ENCODE measurements around the gene PLD1. TPM values are rescaled to one million over a fixed set of nuclear protein-coding genes. Genes with fewer than 3 reads are reported as not detected.

PLD1 gene
- total and polyA plus RNA-seq, 2 of the 8 experiments (the other 6 are each of a cell fraction or from before 2014, with no cell fraction given) = 1.2 to 2.6 TPM

GRCh38 chr3:171747223-171747920 lies 62.9 kb downstream of the PLD1 start:
- H3K79me2 ChIP-seq (ENCODE audit: control insufficient read depth in 1 of 2, insufficient read depth in 2 of 2, low read length in 2 of 2) = no peaks in the 10 kb centered on the region
- no peaks in the 10 kb centered on the region for H3K23me2 ChIP-seq (ENCODE audit: low read depth, low read length)
- no peaks in the 10 kb centered on the region for H4K20me1 ChIP-seq (replicated peaks in 1 of 2; ENCODE audit: control insufficient read depth in 1 of 2, insufficient read depth in 2 of 2, low read length in 2 of 2)
- peaks cover 11 to 12% of the 10 kb centered on the region in 2 experiments for H3K9me3 ChIP-seq (ENCODE audit: insufficient read depth in 2 of 2, low read depth in 1 of 2, low read length in 1 of 2)
- peaks cover 0 to 6% (median 0%) of the 10 kb centered on the region in 4 experiments; a peak in 1 of 8 replicates for H3K36me3 ChIP-seq (ENCODE audit: control insufficient read depth in 2 of 4, insufficient read depth in 4 of 4, low read length in 3 of 4)
- H4K91ac ChIP-seq (replicated peaks; ENCODE audit: insufficient read length, low read length) = no peak overlapping the region
- H3K27me3 ChIP-seq (replicated peaks in 1 of 4; ENCODE audit: control insufficient read depth in 3 of 4, extremely low read depth in 1 of 4, insufficient read depth in 3 of 4, low read length in 3 of 4) = no peaks in the 10 kb centered on the region
- no peak overlapping the region for H2BK5ac ChIP-seq (ENCODE audit: low read depth, low read length)
- TF ChIP-seq SIRT6 (IDR thresholded peaks at IDR 0.05; ENCODE audit: low read length) (no peak), BCL11A (IDR thresholded peaks at IDR 0.05; ENCODE audit: low read depth in 2 of 2, low read length in 2 of 2) (no peak), ASH2L (IDR thresholded peaks at IDR 0.05; ENCODE audit: low read length) (no peak), USF2 (IDR thresholded peaks at IDR 0.05; ENCODE audit: low read length) (no peak), YY1 (IDR thresholded peaks at IDR 0.05; ENCODE audit: low read depth, low read length) (no peak), SP4 (IDR thresholded peaks at IDR 0.05; ENCODE audit: low read length) (no peak), BACH1 (IDR thresholded peaks at IDR 0.05; ENCODE audit: low read length) (no peak), POU5F1 (IDR thresholded peaks at IDR 0.05; ENCODE audit: low read depth, low read length) (no peak), PHF8 (conservative IDR thresholded peaks at IDR 0.05; ENCODE audit: low read depth, low read length) (no peak), POLR2AphosphoS5 (IDR thresholded peaks at IDR 0.05; ENCODE audit: low read depth, low read length) (no peak), MAX (IDR thresholded peaks at IDR 0.05) (no peak), HDAC6 (IDR thresholded peaks at IDR 0.05; ENCODE audit: low read depth, low read length) (no peak), TBP (IDR thresholded peaks at IDR 0.05; ENCODE audit: low read depth, low read length) (no peak)
- H3K18ac ChIP-seq (ENCODE audit: extremely low read depth, low read length) = no peak overlapping the region
- H2BK120ac ChIP-seq (replicated peaks; ENCODE audit: low read depth, low read length) = no peak overlapping the region
- no peak overlapping the region for H3K4ac ChIP-seq (replicated peaks; ENCODE audit: insufficient read length, low read depth, low read length)
- peaks cover 0 to 6% (median 2%) of the 10 kb centered on the region in 4 experiments; a peak in 2 of 7 replicates for H3K4me1 ChIP-seq (replicated peaks in 1 of 4; ENCODE audit: control insufficient read depth in 3 of 4, insufficient read depth in 4 of 4, low read length in 3 of 4)
- H2BK15ac ChIP-seq (ENCODE audit: low read length) = no peak overlapping the region
- no peak overlapping the region for H3K9ac ChIP-seq (replicated peaks in 1 of 4; ENCODE audit: extremely low read depth in 1 of 4, low read depth in 3 of 4, low read length in 3 of 4)
- no peaks in the 10 kb centered on the region for H3K79me1 ChIP-seq (ENCODE audit: low read depth, low read length)
- no peak overlapping the region for H3K23ac ChIP-seq (ENCODE audit: insufficient read length)
- H3K14ac ChIP-seq (ENCODE audit: insufficient read length) = no peak overlapping the region
- ChIA-PET CTCF (ENCODE audit: partially characterized antibody) (interaction anchor here (0.7 to 1.1 kb wide), 3 partner anchors 9 to 59 kb away, joined by 4 to 6 read pairs (median 4); no protein-coding TSS in a partner anchor), POLR2A (ENCODE audit: partially characterized antibody) (no interaction called here)
- FAIRE-seq (no peak), DNase-seq (ENCODE audit: low read depth in 1 of 2, low spot score in 2 of 2) (no peak)
- no peak overlapping the region for H4K8ac ChIP-seq (ENCODE audit: extremely low read depth, insufficient read depth, low read length)
- H3K27ac ChIP-seq (ENCODE audit: low read depth, low read length) = no peak overlapping the region
- no peak overlapping the region for H3K4me3 ChIP-seq (ENCODE audit: extremely low read depth in 1 of 4, insufficient read depth in 2 of 4, low read depth in 3 of 4, low read length in 4 of 4)
- H2AK5ac ChIP-seq (ENCODE audit: low read depth, low read length) = no peak overlapping the region
- H2BK20ac ChIP-seq (ENCODE audit: low read length) = no peak overlapping the region
- H3K56ac ChIP-seq (replicated peaks; ENCODE audit: insufficient read length, low read depth, low read length) = no peak overlapping the region
- 0 out of 2 replicates have a peak overlapping the region, but pooled peaks have one; percentile 70 for H2AFZ ChIP-seq (ENCODE audit: low read length)
- no peak overlapping the region for H2BK12ac ChIP-seq (ENCODE audit: low read depth, low read length)
- 89% methylated on average over 2 of the region's 2 CpGs; no CpG with 5 or more reads in 1 of the 2 experiments for WGBS, 2 experiments (ENCODE audit: extremely low coverage in 1 of 2, insufficient coverage in 1 of 2, insufficient read length in 1 of 2, insufficient replicate concordance in 2 of 2, low coverage in 1 of 2, low lambda C conversion rate in 2 of 2, missing lambda C conversion rate in 1 of 2)
- H3K4me2 ChIP-seq (ENCODE audit: insufficient read depth in 1 of 2, low read depth in 2 of 2, low read length in 2 of 2) = no peak overlapping the region
- no peak overlapping the region for H4K5ac ChIP-seq (ENCODE audit: insufficient read length, low read depth, low read length)

All from H1 (cell line).